Lung (tissue), 12 donors: ENCODE measurements around the gene HECW1. TPM values are rescaled to one million over a fixed set of nuclear protein-coding genes. Genes with fewer than 3 reads are reported as not detected.

ENCODE experiments used
- ATAC-seq: fragments of 200-7000 bp; cut with Tn5 transposase; one replicate; pipeline ENCODE4 v1.9.1; 2020; ENCODE audit warnings: moderate number of reproducible peaks; ENCODE audit not compliant: insufficient read depth, low FRiP score
- DNase-seq, 3 donors: peaks; one replicate each; pipeline ENCODE4 v3.0.0-alpha.2; 2013 to 2017
- H3K27ac ChIP-seq, 2 donors: one replicate each; pipeline ENCODE4 v1.5.1; 2013; ENCODE audit warnings: mild to moderate bottlenecking in 2 of 2, moderate library complexity in 2 of 2, control low read depth in 1 of 2, inconsistent platforms in 1 of 2, low read depth in 1 of 2, low read length in 1 of 2
- H3K27me3 ChIP-seq, 3 donors: one replicate each; pipeline ENCODE4 v1.5.1; 2013; ENCODE audit warnings: low read length in 2 of 3; ENCODE audit not compliant: control insufficient read depth in 3 of 3, insufficient read depth in 3 of 3
- H3K36me3 ChIP-seq, 4 donors: one replicate each; pipeline ENCODE4 v1.5.1; 2013; ENCODE audit warnings: low read length in 4 of 4, mild to moderate bottlenecking in 1 of 4, moderate library complexity in 1 of 4; ENCODE audit not compliant: control insufficient read depth in 4 of 4, insufficient read depth in 4 of 4
- H3K4me1 ChIP-seq, 5 donors: one replicate each; pipeline ENCODE4 v1.5.1; 2013; ENCODE audit warnings: low read length in 5 of 5, mild to moderate bottlenecking in 2 of 5, moderate library complexity in 1 of 5; ENCODE audit not compliant: control insufficient read depth in 5 of 5, insufficient read depth in 5 of 5
- H3K4me3 ChIP-seq: one replicate; pipeline ENCODE4 v1.5.1; 2013; ENCODE audit warnings: mild to moderate bottlenecking, control low read depth, moderate library complexity
- H3K9ac ChIP-seq, 2 donors: one replicate each; pipeline ENCODE4 v1.5.1; 2013; ENCODE audit warnings: low read length in 2 of 2, control low read depth in 1 of 2; ENCODE audit not compliant: insufficient read depth in 1 of 2
- H3K9me3 ChIP-seq, 4 donors: one replicate each; pipeline ENCODE4 v1.5.1; 2013; ENCODE audit warnings: low read length in 3 of 4, mild to moderate bottlenecking in 1 of 4, moderate library complexity in 1 of 4; ENCODE audit not compliant: control insufficient read depth in 4 of 4, insufficient read depth in 3 of 4
- WGBS, 2 donors: extraction: QIAGEN DNeasy Blood & Tissue Kit; methylation state at CpG; one replicate each; pipeline ENCODE4 v1.1.7; 2013; 5-methylcytosine and 5-hydroxymethylcytosine counted together
- polyA plus RNA-seq, 2 donors: library from polyadenylated mRNA; stranded (reverse); fragments of 200-250 nt; gene quantifications; one replicate each; pipeline ENCODE4 v1.2.1, GENCODE V29; 2013
- total RNA-seq, 2 donors: library from RNA; depleted of rRNA in 1 of 2; stranded (reverse); fragments of >200 nt in 1 of 2; gene quantifications; one replicate each; pipeline ENCODE4 v1.2.1, GENCODE V29; 2014 to 2021
- TF ChIP-seq, protein P1 (sequence below): IDR thresholded peaks from 2 replicates; pipeline ENCODE4 v1.5.1; 2012; ENCODE audit warnings: mild to moderate bottlenecking; ENCODE audit errors: control extremely low read depth, extremely low read depth
- donor health status: control.
- donor health status: control.
- donor health status: Bipolar disorder and iron deficiency.
- donor health status: healthy.
- donor health status: DM: yes; HTN: yes; CAD: no.

The HECW1 gene
- total and polyA plus RNA-seq, 4 donors: 0.05 to 0.21 (median 0.13) TPM

DNA sequence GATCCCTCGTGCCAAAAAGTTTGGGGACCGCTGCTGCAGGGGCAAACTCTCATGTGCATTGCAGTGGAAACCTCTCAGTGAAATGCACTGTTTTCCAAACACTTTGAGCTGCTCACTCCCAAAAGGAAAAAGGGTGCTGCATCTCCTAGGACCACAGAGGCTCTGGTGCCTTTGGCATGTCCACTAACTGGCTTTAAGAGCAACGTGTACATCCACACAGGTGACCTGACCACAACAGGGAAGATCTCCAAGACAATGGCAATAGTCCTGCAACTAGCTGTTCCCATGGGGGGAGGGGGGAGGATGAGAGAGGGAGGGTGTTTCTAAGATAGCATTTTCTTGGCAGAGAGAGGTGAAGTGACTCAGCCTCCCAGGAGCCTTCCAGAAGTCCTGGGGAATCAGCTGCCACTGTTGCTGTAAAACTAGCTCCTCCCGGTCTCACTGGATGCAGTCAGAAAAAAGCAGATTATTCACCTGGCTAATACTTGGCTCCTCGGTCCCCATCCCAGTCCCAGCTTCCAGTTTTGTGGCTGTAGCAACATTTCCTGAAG lies 181.7 kb downstream of the HECW1 start:
- Histone ChIP-seq H3K27me3 (no peaks in the 10 kb centered on the region), H3K9ac (no peak overlapping the region), H3K27ac (no peak overlapping the region), H3K36me3 (no peaks in the 10 kb centered on the region), H3K4me3 (no peak overlapping the region), H3K4me1 (peaks cover 0 to 7% (median 0%) of the 10 kb centered on the region in 5 donors), H3K9me3 (peaks cover 0 to 10% (median 4%) of the 10 kb centered on the region in 4 donors)
- ATAC-seq (no peak), DNase-seq (peak in 1 of 3 donors; percentile 9)
- TF ChIP-seq, protein P1, sequence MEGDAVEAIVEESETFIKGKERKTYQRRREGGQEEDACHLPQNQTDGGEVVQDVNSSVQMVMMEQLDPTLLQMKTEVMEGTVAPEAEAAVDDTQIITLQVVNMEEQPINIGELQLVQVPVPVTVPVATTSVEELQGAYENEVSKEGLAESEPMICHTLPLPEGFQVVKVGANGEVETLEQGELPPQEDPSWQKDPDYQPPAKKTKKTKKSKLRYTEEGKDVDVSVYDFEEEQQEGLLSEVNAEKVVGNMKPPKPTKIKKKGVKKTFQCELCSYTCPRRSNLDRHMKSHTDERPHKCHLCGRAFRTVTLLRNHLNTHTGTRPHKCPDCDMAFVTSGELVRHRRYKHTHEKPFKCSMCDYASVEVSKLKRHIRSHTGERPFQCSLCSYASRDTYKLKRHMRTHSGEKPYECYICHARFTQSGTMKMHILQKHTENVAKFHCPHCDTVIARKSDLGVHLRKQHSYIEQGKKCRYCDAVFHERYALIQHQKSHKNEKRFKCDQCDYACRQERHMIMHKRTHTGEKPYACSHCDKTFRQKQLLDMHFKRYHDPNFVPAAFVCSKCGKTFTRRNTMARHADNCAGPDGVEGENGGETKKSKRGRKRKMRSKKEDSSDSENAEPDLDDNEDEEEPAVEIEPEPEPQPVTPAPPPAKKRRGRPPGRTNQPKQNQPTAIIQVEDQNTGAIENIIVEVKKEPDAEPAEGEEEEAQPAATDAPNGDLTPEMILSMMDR: no peak
- WGBS, 2 donors: 57 to 66% methylated on average over 5 of the region's 5 CpGs

DNA sequence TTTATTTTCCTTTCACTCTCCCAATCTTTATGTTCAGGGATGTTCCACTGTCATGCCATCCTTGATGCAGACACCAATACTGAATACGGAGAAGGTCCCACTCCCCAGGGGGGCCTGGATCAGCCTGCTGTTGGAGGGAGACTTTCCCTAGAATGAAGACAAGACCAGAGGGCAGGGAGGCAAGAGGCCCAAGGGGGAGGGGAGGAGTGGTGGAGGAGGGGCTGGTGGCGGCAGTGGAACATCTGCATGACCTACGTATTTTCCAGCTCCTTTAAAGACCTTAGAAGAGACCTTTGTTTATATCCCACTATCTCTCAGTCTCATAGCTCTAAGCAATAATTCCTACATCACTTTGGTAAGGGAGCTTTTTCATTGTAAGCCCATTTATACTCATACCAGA lies 183.0 kb downstream of the HECW1 start:
- ATAC-seq (no peak), DNase-seq (no peak)
- TF ChIP-seq, protein P1: no peak
- H3K4me1 ChIP-seq: peaks cover 0 to 7% (median 0%) of the 10 kb centered on the region in 5 donors
- H3K27ac ChIP-seq: no peak overlapping the region
- 71 to 72% methylated on average over 3 of the region's 3 CpGs for WGBS, 2 donors
- H3K4me3 ChIP-seq: no peak overlapping the region
- no peak overlapping the region for H3K9ac ChIP-seq
- H3K36me3 ChIP-seq: no peaks in the 10 kb centered on the region
- H3K9me3 ChIP-seq: peaks cover 0 to 8% (median 2%) of the 10 kb centered on the region in 4 donors
- no peaks in the 10 kb centered on the region for H3K27me3 ChIP-seq

DNA sequence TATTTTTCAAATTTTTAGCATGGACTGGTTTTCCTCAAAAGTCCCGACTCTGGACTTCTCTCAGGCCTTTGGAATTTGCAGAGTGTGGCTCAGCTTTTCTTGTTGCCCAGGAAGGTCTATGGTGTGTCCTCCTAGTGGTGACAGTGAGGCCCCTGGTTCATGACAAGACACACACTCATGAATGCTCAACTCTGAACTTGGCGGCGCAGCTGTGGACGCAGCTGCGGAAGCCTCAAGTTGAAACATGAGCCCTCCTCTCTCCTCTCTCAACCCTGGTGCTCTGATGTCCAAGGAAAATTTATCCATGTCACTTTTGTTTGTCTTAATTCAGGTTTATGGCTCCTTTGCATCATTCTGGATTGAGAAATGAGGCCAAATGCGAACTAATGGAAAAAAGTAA lies 183.9 kb downstream of the HECW1 start:
- Histone ChIP-seq H3K36me3 (no peaks in the 10 kb centered on the region), H3K9me3 (peaks cover 0 to 4% (median 0%) of the 10 kb centered on the region in 4 donors), H3K27ac (no peak overlapping the region), H3K4me1 (peaks cover 0 to 7% (median 0%) of the 10 kb centered on the region in 5 donors), H3K9ac (no peak overlapping the region), H3K4me3 (no peak overlapping the region), H3K27me3 (no peaks in the 10 kb centered on the region)
- DNase-seq: peak; percentile 43 to 47 (median 44)
- no peak for ATAC-seq
- WGBS, 2 donors: 61 to 82% methylated on average over 6 of the region's 6 CpGs
- TF ChIP-seq, protein P1: no peak

DNA sequence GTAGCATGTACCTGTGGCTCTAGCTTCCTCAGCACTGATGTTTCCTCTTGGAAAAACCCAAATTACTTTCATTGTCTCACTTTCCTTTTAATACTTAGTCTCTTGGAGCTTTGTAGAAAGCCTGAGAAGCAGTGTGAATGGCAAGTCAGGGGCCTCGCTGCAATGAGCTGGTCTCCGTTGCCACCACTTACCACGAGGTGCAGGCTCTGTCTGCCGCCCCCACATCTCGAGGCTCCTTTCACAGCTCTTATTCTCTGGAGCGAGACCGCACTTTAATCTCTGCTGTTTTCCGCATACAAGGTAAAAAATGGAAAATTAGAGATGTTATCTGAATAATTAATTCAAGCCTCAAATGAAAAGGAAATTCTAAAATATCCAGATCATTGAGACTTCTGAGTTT lies 186.2 kb downstream of the HECW1 start:
- H3K9me3 ChIP-seq: no peaks in the 10 kb centered on the region
- no peak for DNase-seq
- no peaks in the 10 kb centered on the region for H3K36me3 ChIP-seq
- H3K4me3 ChIP-seq: no peak overlapping the region
- 87 to 94% methylated on average over 8 of the region's 8 CpGs for WGBS, 2 donors
- no peak overlapping the region for H3K9ac ChIP-seq
- no peak overlapping the region for H3K27ac ChIP-seq
- H3K27me3 ChIP-seq: peaks cover 0 to 5% (median 0%) of the 10 kb centered on the region in 3 donors
- TF ChIP-seq, protein P1: no peak
- no peak for ATAC-seq
- H3K4me1 ChIP-seq: peaks cover 0 to 7% (median 0%) of the 10 kb centered on the region in 5 donors
